AG04450 (cell line): ENCODE data around the gene BCKDHB. TPM values are rescaled to one million over a fixed set of nuclear protein-coding genes. Genes with fewer than 3 reads are reported as not detected.

ENCODE experiments used
- CTCF ChIA-PET: fragments of 300-600, 350-600 bp; formaldehyde crosslinking; extraction: SDS; loops from one replicate; lab custom pipeline; 2022; ENCODE audit warnings: antibody characterized with exemption, inconsistent platforms; lab: Charles Lee
- POLR2A ChIA-PET: fragments of 350-600 bp; formaldehyde crosslinking; extraction: SDS; loops from one replicate; lab custom pipeline; 2021; ENCODE audit warnings: antibody characterized with exemption, inconsistent platforms; lab: Yijun Ruan, JAX
- DNase-seq: peaks from one replicate; pipeline ENCODE4 v3.0.0-alpha.2; 2011; ENCODE audit warnings: low read depth, low spot score
- H3K27ac ChIP-seq: one replicate; pipeline ENCODE4 v1.5.1; 2012; ENCODE audit warnings: low read depth, low read length, control low read depth
- H3K27me3 ChIP-seq: one replicate; pipeline ENCODE4 v1.6.0; 2012; ENCODE audit warnings: low read length; ENCODE audit not compliant: control insufficient read depth, insufficient read depth
- H3K4me3 ChIP-seq: 2 replicates; pipeline ENCODE4 v1.5.1; 2011; ENCODE audit warnings: mild to moderate bottlenecking, low read depth, low read length, control low read depth
- H3K9me3 ChIP-seq: 2 replicates; pipeline ENCODE4 v1.5.1; 2012; ENCODE audit warnings: low read length; ENCODE audit not compliant: control insufficient read depth, insufficient read depth
- CTCF ChIP-seq: IDR thresholded peaks from 2 replicates; pipeline ENCODE4 v1.5.1; 2011; ENCODE audit warnings: low read depth, low read length, control low read depth, inconsistent platforms
- polyA plus RNA-seq: library from polyadenylated mRNA; depleted of rRNA; stranded (reverse); fragments of >200 nt; gene quantifications from 2 replicates; pipeline ENCODE4 v1.2.3, GENCODE V29; 2011

The BCKDHB gene
- polyA plus RNA-seq, 1 experiment: 21.3 TPM

GRCh38 chr6:80170433-80170832 is 64.0 kb downstream of the BCKDHB start:
- H3K9me3 ChIP-seq: no peaks in the 10 kb centered on the region
- H3K27ac ChIP-seq: no peak overlapping the region
- no peaks in the 10 kb centered on the region for H3K27me3 ChIP-seq
- no peak overlapping the region for H3K4me3 ChIP-seq
- POLR2A ChIA-PET: no interaction called here
- no peak for DNase-seq
- CTCF ChIA-PET: interaction anchor here (1.0 kb wide), 1 partner anchor 44 kb away, joined by 3 read pairs; no protein-coding TSS in a partner anchor
- no peak for TF ChIP-seq CTCF

GRCh38 chr6:80173411-80173810 is 66.9 kb downstream of the BCKDHB start:
- DNase-seq: no peak
- Histone ChIP-seq H3K27ac (no peak overlapping the region), H3K4me3 (no peak overlapping the region), H3K27me3 (no peaks in the 10 kb centered on the region), H3K9me3 (no peaks in the 10 kb centered on the region)
- ChIA-PET CTCF (no interaction called here), POLR2A (no interaction called here)
- TF ChIP-seq CTCF: no peak

- ChIA-PET POLR2A (interaction anchor here (1.1 kb wide), 1 partner anchor 47 kb away, joined by 4 read pairs; no protein-coding TSS in a partner anchor), CTCF (interaction anchor here (1.1 kb wide), 1 partner anchor 39 kb away, joined by 7 read pairs; no protein-coding TSS in a partner anchor)
- DNase-seq: no peak
- H3K27ac ChIP-seq: no peak overlapping the region
- no peaks in the 10 kb centered on the region for H3K9me3 ChIP-seq
- TF ChIP-seq CTCF: no peak
- no peak overlapping the region for H3K4me3 ChIP-seq
- H3K27me3 ChIP-seq: no peaks in the 10 kb centered on the region
Observed at GRCh38 chr6:80174900-80175572, 68.6 kb downstream of the BCKDHB start.

GRCh38 chr6:80179695-80180094 is 73.2 kb downstream of the BCKDHB start:
- CTCF ChIA-PET: no interaction called here
- Histone ChIP-seq H3K27ac (no peak overlapping the region), H3K27me3 (no peaks in the 10 kb centered on the region), H3K4me3 (no peak overlapping the region), H3K9me3 (no peaks in the 10 kb centered on the region)
- POLR2A ChIA-PET: no interaction called here
- no peak for TF ChIP-seq CTCF
- DNase-seq: no peak

GRCh38 chr6:80181352-80182081 is 75.0 kb downstream of the BCKDHB start:
- ChIA-PET CTCF (no interaction called here), POLR2A (interaction anchor here (0.6 kb wide), 1 partner anchor 17 kb away, joined by 3 read pairs; no protein-coding TSS in a partner anchor)
- H3K4me3 ChIP-seq: no peak overlapping the region
- no peaks in the 10 kb centered on the region for H3K27me3 ChIP-seq
- no peak overlapping the region for H3K27ac ChIP-seq
- no peak for TF ChIP-seq CTCF
- H3K9me3 ChIP-seq: peaks cover 2% of the 10 kb centered on the region; the same call in 1 of the 2 replicates
- no peak for DNase-seq
